Ectodermal cell (in vitro differentiated cells): ENCODE results near the gene CPEB3.

Experiments
- H3K27ac ChIP-seq: 2 replicates; pipeline ENCODE4 v1.7.0; 2013; ENCODE audit warnings: mild to moderate bottlenecking, low read depth, low read length; ENCODE audit not compliant: insufficient read depth, poor library complexity, severe bottlenecking
- H3K27me3 ChIP-seq: 2 replicates; pipeline ENCODE4 v1.7.0; 2013; ENCODE audit warnings: mild to moderate bottlenecking, low read length; ENCODE audit not compliant: insufficient read depth, control insufficient read depth, poor library complexity, severe bottlenecking
- H3K36me3 ChIP-seq: one replicate; pipeline ENCODE4 v1.7.0; 2013; ENCODE audit warnings: low read length; ENCODE audit not compliant: control insufficient read depth, insufficient read depth
- H3K4me1 ChIP-seq: one replicate; pipeline ENCODE4 v1.7.0; 2013; ENCODE audit warnings: low read length; ENCODE audit not compliant: control insufficient read depth, insufficient read depth
- H3K4me3 ChIP-seq: 2 replicates; pipeline ENCODE4 v1.7.0; 2013; ENCODE audit warnings: low read depth, low read length, control low read depth; ENCODE audit not compliant: insufficient read depth
- H3K9me3 ChIP-seq: 2 replicates; pipeline ENCODE4 v1.7.0; 2013; ENCODE audit warnings: mild to moderate bottlenecking, low read length, moderate library complexity; ENCODE audit not compliant: control insufficient read depth
- WGBS, 2 experiments: methylation state at CpG; one replicate each; pipeline ENCODE4 v1.1.7; 2013; ENCODE audit warnings: missing lambda C conversion rate in 2 of 2; 5-methylcytosine and 5-hydroxymethylcytosine counted together

The CPEB3 gene

GRCh38 chr10:92267343-92267742 is 23.5 kb downstream of the CPEB3 start:
- no peak overlapping the region for H3K4me3 ChIP-seq

GRCh38 chr10:92265687-92266258 is 25.1 kb downstream of the CPEB3 start:
- WGBS, 2 experiments = 79 to 83% methylated on average over 1 to 2 of the region's 2 CpGs
- Histone ChIP-seq H3K27me3 (no peaks in the 10 kb centered on the region), H3K4me3 (no peak overlapping the region), H3K4me1 (no peaks in the 10 kb centered on the region), H3K9me3 (no peaks in the 10 kb centered on the region), H3K36me3 (no peaks in the 10 kb centered on the region), H3K27ac (no peak overlapping the region)

More at GRCh38 chr10:92267343-92267742, 23.5 kb downstream of the CPEB3 start:
- H3K9me3 ChIP-seq = no peaks in the 10 kb centered on the region
- no peaks in the 10 kb centered on the region for H3K4me1 ChIP-seq
- H3K36me3 ChIP-seq = no peaks in the 10 kb centered on the region
- no peaks in the 10 kb centered on the region for H3K27me3 ChIP-seq
- H3K27ac ChIP-seq = no peak overlapping the region

- no peaks in the 10 kb centered on the region for H3K36me3 ChIP-seq
- H3K27ac ChIP-seq = no peak overlapping the region
- H3K9me3 ChIP-seq = no peaks in the 10 kb centered on the region
- no peaks in the 10 kb centered on the region for H3K27me3 ChIP-seq
- no peak overlapping the region for H3K4me3 ChIP-seq
- WGBS, 2 experiments = 94% methylated on average over 2 of the region's 2 CpGs
- H3K4me1 ChIP-seq = no peaks in the 10 kb centered on the region
Observed at GRCh38 chr10:92264249-92264648, 26.6 kb downstream of the CPEB3 start.

- Histone ChIP-seq H3K4me3 (no peak overlapping the region), H3K4me1 (no peaks in the 10 kb centered on the region), H3K36me3 (no peaks in the 10 kb centered on the region), H3K27ac (no peak overlapping the region), H3K9me3 (no peaks in the 10 kb centered on the region), H3K27me3 (no peaks in the 10 kb centered on the region)
- 89 to 96% methylated on average over 1 to 2 of the region's 2 CpGs for whole genome bisulfite sequencing, 2 experiments
Observed at GRCh38 chr10:92263396-92263795, 27.5 kb downstream of the CPEB3 start.

- 87 to 92% methylated on average over 2 of the region's 2 CpGs for WGBS, 2 experiments
- Histone ChIP-seq H3K36me3 (no peaks in the 10 kb centered on the region), H3K9me3 (no peaks in the 10 kb centered on the region)
Observed at GRCh38 chr10:92248566-92248965, 42.3 kb downstream of the CPEB3 start.

GRCh38 chr10:92244796-92245195 is 46.1 kb downstream of the CPEB3 start:
- H3K27ac ChIP-seq = no peak overlapping the region
- no peaks in the 10 kb centered on the region for H3K36me3 ChIP-seq
- H3K9me3 ChIP-seq = no peaks in the 10 kb centered on the region
- H3K27me3 ChIP-seq = peaks cover 4% of the 10 kb centered on the region
- H3K4me1 ChIP-seq = peaks cover 4% of the 10 kb centered on the region
- H3K4me3 ChIP-seq = no peak overlapping the region
- WGBS, 2 experiments = 93 to 100% methylated on average over 2 of the region's 3 CpGs

More at GRCh38 chr10:92248566-92248965, 42.3 kb downstream of the CPEB3 start:
- Histone ChIP-seq H3K4me3 (no peak overlapping the region), H3K27me3 (no peaks in the 10 kb centered on the region), H3K4me1 (no peaks in the 10 kb centered on the region), H3K27ac (no peak overlapping the region)

- WGBS, 2 experiments = 0% methylated on average over 5 to 7 of the region's 8 CpGs
- Histone ChIP-seq H3K4me1 (peaks cover 4% of the 10 kb centered on the region), H3K36me3 (no peaks in the 10 kb centered on the region), H3K9me3 (no peaks in the 10 kb centered on the region), H3K27ac (no peak overlapping the region), H3K4me3 (peak overlapping the region; percentile 18), H3K27me3 (peaks cover 21% of the 10 kb centered on the region)
Observed at GRCh38 chr10:92242910-92243671, 47.8 kb downstream of the CPEB3 start.

GRCh38 chr10:92242380-92242779 is 48.5 kb downstream of the CPEB3 start:
- Histone ChIP-seq H3K4me3 (no peak overlapping the region), H3K9me3 (no peaks in the 10 kb centered on the region), H3K36me3 (no peaks in the 10 kb centered on the region), H3K27ac (no peak overlapping the region), H3K4me1 (peaks cover 4% of the 10 kb centered on the region), H3K27me3 (peaks cover 28% of the 10 kb centered on the region)
- 38 to 61% methylated on average over 1 to 2 of the region's 2 CpGs for WGBS, 2 experiments

- Histone ChIP-seq H3K9me3 (no peaks in the 10 kb centered on the region), H3K4me1 (peaks cover 4% of the 10 kb centered on the region), H3K27ac (no peak overlapping the region), H3K4me3 (peak overlapping the region; percentile 46), H3K36me3 (no peaks in the 10 kb centered on the region), H3K27me3 (peaks cover 33% of the 10 kb centered on the region)
- WGBS, 2 experiments = no CpG with 5 or more reads among the region's 1 CpG
Observed at GRCh38 chr10:92241501-92241900, 49.4 kb downstream of the CPEB3 start.

GRCh38 chr10:92241158-92241500 is 49.7 kb downstream of the CPEB3 start:
- no peaks in the 10 kb centered on the region for H3K9me3 ChIP-seq
- peaks cover 4% of the 10 kb centered on the region for H3K4me1 ChIP-seq
- H3K27me3 ChIP-seq = peaks cover 33% of the 10 kb centered on the region
- H3K27ac ChIP-seq = peak overlapping the region; percentile 82
- no peaks in the 10 kb centered on the region for H3K36me3 ChIP-seq
- 0 to 1% methylated on average over 8 of the region's 9 CpGs for WGBS, 2 experiments
- peak overlapping the region; percentile 46 for H3K4me3 ChIP-seq
